IPS-NIHi11 (cell line): ENCODE data around the gene DYNC1I1.
A peak's percentile ranks its signal among the peaks of the same experiment; 100 is the strongest.
"Not testable (repeated sequence)": the region's sequence is repeated elsewhere in the genome, so short reads cannot be mapped to it uniquely, and the experiment has no call there.

Experiments
- DNase-seq: peaks from one replicate; pipeline ENCODE4 v3.0.0; 2012; ENCODE audit warnings: mixed read lengths, low spot score

The DYNC1I1 gene

GRCh38 chr7:95908499-95908898 is 136.1 kb downstream of the DYNC1I1 start:
- no peak for DNase-seq

- no peak for DNase-seq
These were observed 138.0 kb downstream of the DYNC1I1 start for GRCh38 chr7:95910341-95910740.

GRCh38 chr7:95915731-95916130 is 143.4 kb downstream of the DYNC1I1 start:
- no peak for DNase-seq

GRCh38 chr7:95916573-95917297 is 144.4 kb downstream of the DYNC1I1 start:
- DNase-seq, result peak; percentile 61

- no peak for DNase-seq
These were observed 145.3 kb downstream of the DYNC1I1 start for GRCh38 chr7:95917634-95918033.

GRCh38 chr7:95919556-95919955 is 147.2 kb downstream of the DYNC1I1 start:
- no peak for DNase-seq

- no peak for DNase-seq
These were observed 149.2 kb downstream of the DYNC1I1 start for GRCh38 chr7:95921543-95921942.

GRCh38 chr7:95922191-95922590 is 149.8 kb downstream of the DYNC1I1 start:
- no peak for DNase-seq

- no peak for DNase-seq
These were observed 152.9 kb downstream of the DYNC1I1 start for GRCh38 chr7:95925236-95925635.

- DNase-seq, result no peak
These were observed 153.6 kb downstream of the DYNC1I1 start for GRCh38 chr7:95925971-95926370.

- no peak for DNase-seq
These were observed 155.4 kb downstream of the DYNC1I1 start for GRCh38 chr7:95927756-95928155.

- no peak for DNase-seq
These were observed 157.4 kb downstream of the DYNC1I1 start for GRCh38 chr7:95929710-95930280.

- no peak for DNase-seq
These were observed 159.3 kb downstream of the DYNC1I1 start for GRCh38 chr7:95931460-95932232.

- no peak for DNase-seq
These were observed 161.3 kb downstream of the DYNC1I1 start for GRCh38 chr7:95933618-95934017.

- DNase-seq, result not testable (repeated sequence)
These were observed 172.5 kb downstream of the DYNC1I1 start for GRCh38 chr7:95944867-95945266.

GRCh38 chr7:95950698-95951097 is 178.3 kb downstream of the DYNC1I1 start:
- DNase-seq, result no peak

GRCh38 chr7:95951531-95951930 is 179.2 kb downstream of the DYNC1I1 start:
- DNase-seq, result no peak

- no peak for DNase-seq
These were observed 179.8 kb downstream of the DYNC1I1 start for GRCh38 chr7:95951997-95952795.

- no peak for DNase-seq
These were observed 180.5 kb downstream of the DYNC1I1 start for GRCh38 chr7:95952851-95953250.

GRCh38 chr7:95955748-95956147 is 183.4 kb downstream of the DYNC1I1 start:
- DNase-seq, result no peak

- DNase-seq, result no peak
These were observed 185.2 kb downstream of the DYNC1I1 start for GRCh38 chr7:95957510-95957909.

GRCh38 chr7:95960706-95961244 is 188.4 kb downstream of the DYNC1I1 start:
- DNase-seq, result no peak
